IPS-NIHi11 (cell line): Measurements from ENCODE around the gene TP73.

ENCODE experiments used
- DNase-seq: peaks from one replicate; pipeline ENCODE4 v3.0.0; 2012; ENCODE audit warnings: mixed read lengths, low spot score

Gene TP73

DNA sequence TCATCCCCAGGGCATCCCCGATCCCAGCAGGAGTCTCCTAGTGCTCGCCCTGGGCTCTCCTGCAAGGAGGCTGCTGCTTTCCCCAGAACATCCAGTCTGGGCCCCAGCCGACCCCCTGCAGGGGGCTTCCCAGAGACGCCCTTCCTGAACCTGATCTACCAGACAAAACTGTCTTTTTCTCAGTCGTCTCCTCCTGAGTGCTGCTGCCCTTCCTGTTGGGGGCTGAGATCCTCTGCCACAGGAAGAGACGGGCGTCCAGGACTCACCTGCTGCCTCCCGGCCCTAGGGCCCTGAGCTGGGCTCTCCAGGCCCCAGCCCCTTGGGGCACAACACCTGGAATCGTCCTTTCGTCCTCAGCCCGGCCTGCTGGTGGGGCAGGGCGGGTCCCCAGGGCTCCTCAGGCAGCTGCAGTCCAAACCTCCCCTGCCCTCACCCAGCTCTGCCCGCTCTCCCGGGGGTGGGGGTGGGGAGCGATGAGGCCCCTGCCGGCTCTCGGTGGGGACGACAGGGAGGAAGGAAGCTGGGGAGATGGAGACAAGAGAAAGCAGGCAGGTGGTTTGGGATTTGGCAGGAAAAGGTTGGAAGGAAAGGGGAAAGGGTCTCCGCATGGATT, 36.9 kb downstream of the TP73 start:
- peak; percentile 55 for DNase-seq

DNA sequence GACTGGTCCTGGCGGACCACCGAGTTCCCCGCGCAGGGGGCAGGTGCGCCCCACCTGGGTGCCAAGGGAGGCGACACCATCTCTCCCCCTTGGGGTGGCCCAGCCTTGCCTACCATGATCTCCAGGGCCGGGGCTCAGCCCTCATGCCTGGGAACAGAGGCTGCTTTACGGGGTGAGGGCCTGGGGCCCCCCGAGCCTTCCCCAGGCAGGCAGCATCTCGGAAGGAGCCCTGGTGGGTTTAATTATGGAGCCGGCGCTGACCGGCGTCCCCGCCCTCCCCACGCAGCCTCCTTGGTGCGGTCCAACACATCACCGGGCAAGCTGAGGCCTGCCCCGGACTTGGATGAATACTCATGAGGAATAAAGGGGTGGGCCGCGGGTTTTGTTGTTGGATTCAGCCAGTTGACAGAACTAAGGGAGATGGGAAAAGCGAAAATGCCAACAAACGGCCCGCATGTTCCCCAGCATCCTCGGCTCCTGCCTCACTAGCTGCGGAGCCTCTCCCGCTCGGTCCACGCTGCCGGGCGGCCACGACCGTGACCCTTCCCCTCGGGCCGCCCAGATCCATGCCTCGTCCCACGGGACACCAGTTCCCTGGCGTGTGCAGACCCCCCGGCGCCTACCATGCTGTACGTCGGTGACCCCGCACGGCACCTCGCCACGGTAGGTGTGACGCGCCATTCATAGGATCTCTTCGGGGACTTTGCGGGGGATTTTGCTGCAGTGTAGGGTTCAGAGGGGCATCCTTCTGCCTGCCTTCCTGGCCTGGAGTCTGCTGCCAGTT, 38.2 kb downstream of the TP73 start:
- DNase-seq, result no peak

DNA sequence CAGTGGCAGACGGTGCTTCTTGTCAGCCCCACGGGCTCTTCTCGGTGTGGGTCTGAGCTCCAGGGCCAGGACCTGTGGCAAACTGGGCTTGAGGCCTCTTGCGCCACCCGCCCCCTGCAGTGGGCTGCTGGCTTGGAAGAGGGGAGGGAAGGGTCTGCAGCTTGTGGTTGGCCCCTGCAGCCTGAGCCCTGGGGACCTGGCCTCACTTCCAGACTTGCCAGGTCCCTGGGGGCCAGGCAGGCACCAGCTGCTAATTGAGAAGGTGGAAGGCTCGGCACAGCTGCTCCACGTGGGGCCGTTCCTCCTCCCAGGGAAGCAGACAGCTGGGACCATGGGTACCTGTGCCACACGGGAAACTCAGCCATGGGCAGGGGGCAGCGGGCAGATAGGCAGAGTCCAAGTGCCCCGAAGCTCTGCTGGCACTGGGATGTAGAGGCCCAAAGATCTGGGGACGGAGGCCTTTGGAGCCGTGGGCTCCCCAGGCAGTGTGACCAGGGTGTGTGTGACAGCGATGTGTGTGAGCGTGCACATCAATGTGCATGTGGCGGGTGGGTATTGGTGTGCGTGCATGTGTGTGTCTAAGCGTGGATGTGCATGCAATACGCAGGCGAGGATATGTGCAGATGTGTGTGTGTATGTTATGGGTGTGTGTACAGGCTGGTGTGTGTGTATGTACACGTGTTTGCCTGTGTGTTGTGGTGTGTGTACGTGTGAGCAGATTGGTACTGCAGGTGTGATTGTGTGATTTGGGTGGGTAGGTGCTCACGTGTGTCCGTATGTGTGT, 39.3 kb downstream of the TP73 start:
- no peak for DNase-seq

DNA sequence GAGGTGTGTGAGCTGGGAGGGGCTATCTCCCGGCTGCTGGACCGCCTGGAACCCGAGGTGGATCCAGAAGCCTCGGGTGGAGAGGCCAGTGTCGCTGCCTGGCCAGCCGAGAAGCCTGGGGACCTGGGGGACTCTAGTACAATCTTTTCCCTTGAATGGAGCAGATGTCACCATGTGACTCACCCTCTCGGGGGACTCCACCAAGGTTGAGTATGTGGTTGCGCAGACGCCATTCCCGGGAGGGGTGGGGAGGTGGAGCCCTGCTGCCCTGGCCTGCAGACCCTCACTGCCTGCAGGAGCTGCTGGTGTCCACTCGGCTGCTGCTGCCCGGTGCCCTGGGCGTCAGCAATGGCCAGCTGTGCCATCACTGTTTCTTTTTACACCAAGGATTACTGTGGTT, 40.3 kb downstream of the TP73 start:
- no peak for DNase-seq

DNA sequence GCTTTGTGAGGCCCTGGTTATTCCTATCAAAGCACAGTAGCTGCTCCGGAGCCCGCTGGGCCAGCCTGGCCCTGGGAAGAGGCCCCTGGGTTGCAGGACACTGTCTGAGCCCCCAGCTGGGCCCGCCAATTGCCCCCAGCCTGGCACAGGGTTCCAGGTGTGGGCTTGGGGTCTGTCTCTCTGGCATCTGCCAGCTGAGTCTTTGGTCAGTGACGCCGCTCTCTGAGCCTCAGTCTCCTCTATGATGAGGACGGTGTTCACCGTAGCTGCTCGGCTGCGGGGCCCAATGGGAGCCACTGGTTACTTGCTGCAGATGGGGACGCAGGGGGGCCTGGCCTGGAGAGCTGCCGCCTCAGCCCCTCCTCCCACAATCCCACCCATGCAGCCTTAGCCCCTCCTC, 41.0 kb downstream of the TP73 start:
- no peak for DNase-seq

DNA sequence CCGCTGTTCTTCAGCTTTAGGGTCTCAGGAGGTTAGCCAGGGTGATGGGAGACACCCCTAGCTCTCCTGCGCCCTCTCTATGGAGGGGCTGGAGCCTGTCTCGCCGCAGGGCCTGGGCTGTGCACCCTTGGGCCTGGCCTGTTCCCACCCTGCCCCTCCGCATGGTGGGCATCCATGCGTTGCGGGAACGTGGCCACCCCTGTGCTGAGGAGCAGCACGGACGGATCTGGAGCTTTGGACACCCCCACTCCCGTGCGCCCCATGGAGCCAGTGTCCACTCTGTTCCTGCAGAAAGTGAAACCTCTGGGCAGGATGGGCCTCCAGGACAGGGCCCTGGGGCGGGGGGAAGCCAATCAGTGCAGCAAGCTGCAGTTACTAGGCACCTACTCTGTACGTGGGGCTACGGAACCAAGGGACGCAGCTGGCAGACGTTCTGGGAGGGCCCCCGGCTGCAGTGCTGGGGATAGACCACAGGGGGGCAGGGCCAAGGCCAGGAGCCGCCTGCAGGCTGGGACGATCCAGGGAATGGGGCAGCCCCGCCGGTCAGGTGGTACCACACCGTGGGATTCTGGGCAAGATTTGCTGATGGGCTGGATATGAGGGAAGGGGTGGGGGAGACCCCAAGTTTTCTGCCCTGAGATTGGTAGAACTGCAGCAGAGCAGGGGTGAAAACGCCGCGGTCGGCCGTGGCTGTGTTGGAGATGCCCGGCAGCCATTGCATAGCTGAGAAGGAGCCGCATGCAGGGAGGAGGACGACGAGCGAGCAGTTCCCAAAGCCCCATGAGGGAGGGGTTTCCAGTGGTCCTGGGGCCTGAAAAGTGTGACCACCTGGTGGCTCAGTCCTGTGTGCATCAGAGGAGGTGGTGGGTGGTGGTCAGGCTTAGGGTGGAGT, 43.3 kb downstream of the TP73 start:
- DNase-seq, result peak; percentile 95

DNA sequence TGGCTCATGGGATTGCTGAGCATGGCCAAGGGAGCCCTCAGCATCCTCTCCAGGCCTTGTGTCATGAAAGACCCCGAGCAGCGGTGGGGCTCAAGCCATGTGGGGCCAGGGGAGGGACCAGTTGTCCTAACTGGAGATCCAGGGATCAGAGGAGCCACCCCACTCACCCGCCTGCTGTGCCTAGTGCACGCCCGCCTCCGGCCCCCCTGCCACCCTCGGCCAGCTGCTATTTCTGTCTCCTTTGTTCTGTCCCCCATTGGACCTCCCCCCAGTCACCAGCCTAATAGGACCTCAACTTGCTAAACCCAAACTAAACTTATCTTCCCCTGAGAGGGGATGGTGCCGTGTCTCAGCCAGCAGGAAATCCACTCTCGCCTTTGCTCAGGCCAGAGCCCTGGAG, 44.4 kb downstream of the TP73 start:
- no peak for DNase-seq

DNA sequence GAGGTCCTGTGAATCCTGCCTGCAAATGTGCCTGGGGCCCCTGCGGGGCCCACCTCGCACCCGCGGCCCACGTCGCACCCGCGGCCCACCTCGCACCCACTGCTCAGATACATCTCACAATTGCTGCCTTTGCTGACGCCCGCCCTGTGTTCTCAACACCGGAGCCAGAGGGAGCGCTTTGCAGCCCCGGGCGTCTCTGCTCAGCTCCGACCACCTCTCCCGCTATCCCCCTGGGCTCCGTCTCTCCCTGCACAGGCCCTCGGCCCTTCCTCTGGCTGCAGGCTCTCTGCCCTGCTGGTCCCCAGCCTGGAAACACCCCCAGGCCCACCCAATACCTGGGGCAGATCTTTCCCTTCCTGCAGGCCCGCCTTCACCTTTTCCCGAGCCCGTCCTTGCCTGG, 44.8 kb downstream of the TP73 start:
- no peak for DNase-seq

DNA sequence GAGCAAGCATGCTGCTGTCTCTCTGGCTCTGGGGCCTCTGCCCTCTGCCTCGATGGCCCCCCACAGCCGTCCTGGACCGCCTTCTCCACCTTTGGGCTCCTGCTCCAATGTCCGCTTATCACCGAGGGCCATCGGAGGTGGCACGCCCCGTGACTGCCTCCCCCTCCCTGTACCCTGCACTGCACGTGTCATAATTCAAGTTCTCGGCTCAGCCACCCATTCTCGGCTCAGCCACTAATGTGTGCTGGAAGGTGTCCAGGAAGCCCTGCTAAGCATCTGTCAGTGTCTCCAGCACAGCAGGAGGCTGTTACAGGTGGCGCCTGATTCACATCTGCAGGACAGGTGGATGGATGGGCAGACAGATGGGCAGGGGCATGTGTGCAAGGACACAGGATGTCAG, 45.5 kb downstream of the TP73 start:
- no peak for DNase-seq

DNA sequence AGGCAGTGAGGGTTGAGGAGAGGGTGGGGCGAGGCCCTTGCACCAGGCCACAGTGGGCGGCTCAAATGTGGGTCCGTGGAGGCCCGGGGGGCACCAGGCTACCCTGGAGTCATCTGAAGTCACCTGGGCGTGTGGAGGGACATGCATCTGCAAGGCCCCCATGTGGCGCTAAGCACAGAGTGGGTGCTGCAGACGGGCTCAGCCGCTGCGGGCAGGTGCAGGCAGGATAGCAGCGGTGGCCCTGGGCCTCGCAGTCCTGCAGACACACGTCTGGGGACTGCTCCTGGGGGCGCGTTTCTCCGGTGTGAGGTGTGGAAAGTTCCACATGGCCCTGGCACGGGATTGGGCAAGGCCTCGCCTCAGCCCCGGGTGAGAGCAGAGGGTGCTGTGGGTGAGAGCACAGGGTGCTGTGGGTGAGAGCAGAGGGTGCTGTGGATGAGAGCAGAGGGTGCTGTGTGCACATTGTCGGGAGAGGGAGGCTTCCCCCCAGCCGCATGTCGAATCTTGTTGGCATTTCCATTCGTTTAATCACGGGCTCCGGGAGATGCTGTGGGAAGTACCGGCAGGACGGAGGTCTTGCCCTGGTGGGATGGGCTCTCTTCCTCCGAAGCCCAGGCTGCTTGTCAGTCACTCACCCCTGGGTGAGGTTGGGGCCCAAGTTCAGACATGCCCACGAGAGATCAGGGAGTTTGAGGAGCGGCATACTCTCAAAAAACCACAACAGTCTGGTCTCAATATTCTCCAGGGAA, 46.5 kb downstream of the TP73 start:
- DNase-seq, result no peak

DNA sequence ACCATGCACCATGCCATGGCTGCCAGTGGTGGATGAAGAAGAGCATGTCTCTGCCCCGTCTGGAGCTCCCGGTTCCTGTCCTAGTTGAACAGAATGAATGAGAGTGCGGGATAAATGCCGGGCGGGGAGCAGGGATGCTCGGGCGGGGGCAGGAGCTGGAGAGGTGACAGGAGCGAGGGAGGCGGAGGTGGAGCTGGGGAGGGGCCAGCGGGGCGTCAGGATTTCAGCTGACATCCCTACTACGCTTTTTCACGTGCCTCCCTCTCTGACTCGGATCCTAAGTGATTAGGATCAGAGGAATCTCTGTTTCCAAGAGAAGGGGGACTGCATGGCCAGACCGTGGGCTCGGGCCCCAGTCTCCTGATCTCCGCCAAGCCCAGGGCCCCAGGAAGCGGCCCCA, 47.3 kb downstream of the TP73 start:
- no peak for DNase-seq

DNA sequence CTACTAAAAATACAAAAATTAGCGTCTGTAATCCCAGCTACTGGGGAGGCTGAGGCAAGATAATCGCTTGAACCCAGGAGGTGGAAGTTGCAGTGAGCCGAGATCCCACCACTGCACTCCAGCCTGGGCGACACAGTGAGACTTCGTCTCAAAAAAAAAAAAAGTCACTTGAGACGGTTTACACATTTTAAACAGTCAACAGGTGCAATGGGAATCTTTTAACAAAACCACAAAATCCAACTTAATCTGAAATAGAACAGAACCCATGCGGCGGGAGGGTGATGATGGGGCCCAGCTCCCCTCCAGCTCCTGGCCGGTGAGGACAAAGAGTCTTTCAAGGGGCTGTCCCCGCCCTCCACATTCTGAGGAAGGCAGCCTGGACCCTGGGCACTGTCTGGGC, 48.3 kb downstream of the TP73 start:
- DNase-seq, result no peak

DNA sequence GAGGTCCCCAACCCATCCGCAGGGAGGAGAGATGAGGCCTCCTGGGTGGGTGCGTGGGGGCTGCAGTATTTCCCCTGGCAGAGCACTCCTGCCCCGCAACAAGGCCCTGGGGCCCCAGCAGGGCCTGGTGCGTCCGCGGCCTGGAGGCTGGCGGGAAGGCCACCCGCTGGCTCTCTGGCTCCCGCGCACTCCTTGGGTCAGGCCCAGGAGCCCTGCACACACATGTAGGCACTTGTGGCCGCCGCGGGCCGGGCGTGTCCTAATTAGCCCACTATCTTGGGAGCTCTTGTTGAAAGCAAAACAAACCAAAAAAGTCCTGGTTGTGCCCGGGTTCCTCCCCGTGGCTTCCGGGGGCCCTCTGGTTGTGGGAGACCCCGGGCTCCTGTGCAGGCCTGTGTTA, 50.2 kb downstream of the TP73 start:
- no peak for DNase-seq

DNA sequence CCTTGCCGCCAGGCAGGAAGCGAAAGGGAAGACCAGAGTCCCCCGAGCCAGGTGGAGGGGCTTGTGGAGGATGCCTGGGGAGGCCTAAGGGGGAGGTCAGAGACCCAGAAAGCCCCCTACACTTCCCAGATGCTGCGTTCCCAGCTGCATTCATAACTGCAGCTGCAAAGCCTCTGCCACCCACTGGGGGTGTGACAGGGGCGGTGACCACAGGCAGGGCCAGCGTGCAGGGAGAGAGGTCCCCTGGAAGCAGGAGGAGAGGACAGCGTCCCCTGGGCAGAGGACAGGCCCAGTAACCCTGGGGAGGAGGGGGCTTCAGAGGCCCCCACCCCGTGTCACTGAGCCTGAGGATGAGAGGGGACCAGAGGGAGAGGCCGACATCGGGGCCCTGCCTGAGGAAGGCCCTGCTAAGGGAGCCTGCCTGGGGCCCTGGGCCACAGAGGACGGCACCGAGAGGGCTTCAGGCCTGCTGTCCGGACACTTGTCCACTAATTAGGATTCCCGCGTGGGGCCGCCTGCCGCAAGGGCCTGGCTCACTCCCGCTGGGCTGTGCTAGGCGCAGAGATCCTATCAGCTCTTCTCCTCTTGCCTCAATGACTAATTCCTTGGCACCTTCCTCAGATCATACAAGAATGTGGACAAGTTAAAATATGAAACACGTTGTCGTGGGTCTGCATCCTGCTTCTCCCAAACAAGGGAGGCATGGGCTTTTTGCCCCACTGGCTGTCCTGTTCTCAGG, 50.8 kb downstream of the TP73 start:
- no peak for DNase-seq

DNA sequence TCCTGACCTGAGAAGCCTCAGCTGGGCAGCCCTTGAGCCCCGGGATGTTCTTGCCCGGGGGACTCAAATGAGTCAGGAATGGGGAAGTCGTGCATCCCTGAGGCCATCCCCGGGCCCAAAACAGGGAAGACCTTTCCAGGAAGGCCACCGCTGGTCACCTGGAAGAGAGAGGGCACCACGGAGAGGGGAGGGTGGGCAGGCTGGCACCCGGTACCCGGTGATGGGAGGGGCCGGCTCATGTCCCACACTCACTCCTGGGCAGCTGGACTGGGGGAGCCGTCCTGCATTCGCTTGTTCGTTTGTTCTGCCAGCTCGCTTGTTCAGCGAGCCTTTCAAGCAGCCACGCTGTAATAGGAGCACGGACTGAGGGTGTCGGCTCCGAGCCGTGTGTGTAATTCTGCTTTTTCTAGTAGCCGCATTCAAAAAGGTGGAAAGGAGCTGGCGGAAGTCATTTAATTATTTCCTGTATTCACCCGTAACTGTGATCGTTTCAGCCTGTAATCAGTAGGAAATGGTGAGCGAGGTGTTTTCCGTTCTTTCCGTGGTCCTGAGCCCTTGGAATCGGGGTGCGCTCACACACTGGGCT, 51.6 kb downstream of the TP73 start:
- no peak for DNase-seq

DNA sequence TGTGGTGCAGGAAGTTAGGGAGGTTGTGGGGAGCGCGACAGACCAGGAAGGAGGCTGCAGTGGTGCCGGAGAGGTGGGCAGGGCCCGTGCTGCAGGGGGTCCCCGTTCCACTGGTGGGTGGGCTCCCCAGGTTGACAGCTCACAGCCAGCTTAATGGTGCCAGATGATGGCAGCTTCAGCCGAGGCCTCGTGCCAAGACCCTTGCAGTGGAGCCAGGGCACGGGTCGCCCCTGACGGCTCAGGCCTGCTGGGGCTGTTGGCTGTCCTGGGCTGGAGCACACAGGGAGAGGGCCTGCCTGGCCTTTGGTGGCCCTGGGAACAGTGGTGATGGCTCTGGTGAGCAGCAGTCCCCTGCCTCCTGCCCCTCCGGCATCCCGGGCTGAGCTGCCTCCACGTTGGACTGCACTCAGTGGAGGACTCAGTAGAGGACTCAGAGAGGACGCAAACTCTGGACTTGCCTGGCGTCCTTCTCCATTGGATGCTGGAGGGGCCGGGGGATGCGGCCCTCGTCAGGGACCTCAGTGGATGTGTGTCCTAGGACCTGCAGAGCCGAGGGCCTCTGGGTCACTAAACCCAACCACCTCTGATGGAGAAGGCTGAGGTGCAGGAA, 53.1 kb downstream of the TP73 start:
- DNase-seq, result no peak

DNA sequence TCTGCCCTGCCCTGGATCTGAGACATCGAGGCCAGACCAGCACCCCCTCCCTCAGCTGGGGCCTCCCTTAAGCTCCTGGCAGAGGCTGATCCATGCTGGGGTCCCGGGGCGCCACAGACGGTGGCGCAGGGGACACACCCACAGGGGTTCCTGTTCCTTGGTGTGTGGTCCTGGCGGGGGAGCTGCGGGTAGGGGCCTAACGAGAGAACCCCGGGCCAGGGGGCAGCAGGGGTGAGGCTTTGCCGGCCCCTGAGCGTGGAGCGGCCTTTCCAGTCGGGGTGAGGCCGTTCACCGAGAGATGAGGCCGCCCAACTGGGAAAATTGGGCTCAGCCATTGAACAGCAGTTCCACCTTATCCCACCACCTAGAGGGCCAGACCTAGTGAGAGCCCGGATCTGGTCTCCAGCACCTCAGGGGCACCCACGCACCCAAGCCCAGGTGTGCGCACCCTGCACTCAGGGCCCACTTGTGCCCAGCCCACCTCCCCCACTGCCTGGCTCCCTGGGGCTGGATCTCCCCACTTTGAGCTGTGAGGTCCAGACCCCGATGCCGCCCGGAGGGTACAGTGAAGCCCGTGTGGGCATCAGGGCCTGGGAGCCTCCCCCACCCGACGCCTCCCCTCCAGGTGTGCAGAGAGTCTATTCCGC, 54.5 kb downstream of the TP73 start:
- DNase-seq, result no peak

DNA sequence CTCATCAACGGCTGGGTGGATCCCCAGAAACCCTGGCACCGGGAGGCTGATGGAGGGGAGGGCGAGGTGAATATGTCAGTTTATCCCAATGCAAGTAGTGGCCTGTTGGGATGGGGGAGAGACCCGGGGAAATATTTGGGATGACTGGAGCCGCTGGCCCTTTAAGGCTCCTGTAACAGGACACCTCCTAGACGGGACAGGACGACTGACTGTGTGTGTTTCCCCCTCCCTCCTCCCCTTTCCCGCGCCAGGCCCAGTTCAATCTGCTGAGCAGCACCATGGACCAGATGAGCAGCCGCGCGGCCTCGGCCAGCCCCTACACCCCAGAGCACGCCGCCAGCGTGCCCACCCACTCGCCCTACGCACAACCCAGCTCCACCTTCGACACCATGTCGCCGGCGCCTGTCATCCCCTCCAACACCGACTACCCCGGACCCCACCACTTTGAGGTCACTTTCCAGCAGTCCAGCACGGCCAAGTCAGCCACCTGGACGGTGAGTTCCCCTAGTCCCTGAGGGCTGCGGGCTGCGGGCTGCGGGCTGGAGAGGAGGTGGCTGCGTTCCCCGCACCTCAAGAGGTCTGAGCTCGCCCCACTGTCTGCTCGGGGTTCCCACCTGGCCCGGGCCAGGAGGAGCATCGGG, 55.1 kb downstream of the TP73 start:
- peak; percentile 79 for DNase-seq

DNA sequence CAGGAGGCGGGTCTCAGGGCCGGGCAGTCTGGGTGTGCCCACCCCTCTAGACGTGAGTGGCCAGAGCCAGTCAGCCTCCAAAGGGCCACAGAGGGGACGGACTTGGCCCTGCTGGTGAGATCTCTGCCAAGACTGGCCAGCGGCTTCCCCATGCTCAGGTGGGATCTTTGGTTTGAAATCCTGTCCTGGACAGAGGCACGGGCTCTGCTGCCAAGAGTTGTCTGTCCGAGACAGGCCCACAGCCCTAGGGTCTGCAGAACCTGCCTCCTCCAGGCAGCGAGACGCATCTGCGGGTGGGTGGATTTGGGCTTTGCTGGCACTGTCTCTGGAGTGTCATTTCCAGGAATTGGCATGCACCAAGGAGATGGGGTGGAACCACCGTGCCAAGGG, 55.6 kb downstream of the TP73 start:
- no peak for DNase-seq
